Right renal pelvis (tissue), 4 donors: ENCODE measurements around the gene LYZL6. TPM values are rescaled to one million over a fixed set of nuclear protein-coding genes. Genes with fewer than 3 reads are reported as not detected.

ENCODE experiments used
- DNase-seq, 4 donors: peaks; one replicate each; pipeline ENCODE4 v3.0.0-alpha.2; 2013; ENCODE audit warnings: low read depth in 4 of 4, low spot score in 3 of 4, missing footprints in 1 of 4
- polyA plus RNA-seq, 4 donors: library from polyadenylated mRNA; unstranded; fragments of 120-200 nt; gene quantifications; one replicate each; pipeline ENCODE4 v1.2.1, GENCODE V29; 2013; ENCODE audit not compliant: insufficient read length in 4 of 4

The LYZL6 gene
- polyA plus RNA-seq, 4 donors: not detected

GRCh38 chr17:35889241-35889640 is 54.3 kb downstream of the LYZL6 start:
- no peak for DNase-seq

Other genes with a start within 250 kb of the LYZL6 start
- 10 to 100 TPM; 12.2 to 14.0 (median 12.5) TPM for gene RASL10B, start 212.1 kb downstream of the LYZL6 start, polyA plus RNA-seq
- gene GAS2L2, start 190.5 kb downstream of the LYZL6 start, polyA plus RNA-seq: under 1 TPM in 2 of 4 donors, not detected in 2; 0.05 to 0.07 TPM
- under 1 TPM in 3 of 4 donors, not detected in 1; 0.08 to 0.22 (median 0.20) TPM for gene C17orf50, start 182.8 kb downstream of the LYZL6 start, polyA plus RNA-seq
- gene MMP28, start 148.1 kb downstream of the LYZL6 start, polyA plus RNA-seq: 1 to 10 TPM; 1.3 to 2.2 (median 1.5) TPM
- 100 to 1,000 TPM; 194 to 227 (median 224) TPM for gene TAF15, start 134.2 kb downstream of the LYZL6 start, polyA plus RNA-seq
- gene HEATR9, start 74.8 kb downstream of the LYZL6 start, polyA plus RNA-seq: under 1 TPM in 2 of 4 donors, not detected in 2; 0.06 to 0.10 TPM
- gene CCL5, start 63.4 kb downstream of the LYZL6 start, polyA plus RNA-seq: 1 to 10 TPM in 3 of 4 donors, under 1 TPM in 1; 1.00 to 2.1 (median 1.5) TPM
- gene RDM1, start 12.9 kb downstream of the LYZL6 start, polyA plus RNA-seq: 1 to 10 TPM; 1.5 to 4.2 (median 2.7) TPM
- under 1 TPM; 0.09 to 0.39 (median 0.20) TPM for gene CCL16, start 37.8 kb upstream of the LYZL6 start, polyA plus RNA-seq
- 10 to 100 TPM; 15.2 to 27.2 (median 18.9) TPM for gene CCL14, start 43.0 kb upstream of the LYZL6 start, polyA plus RNA-seq
- gene CCL15, start 57.8 kb upstream of the LYZL6 start, polyA plus RNA-seq: 10 to 100 TPM in 1 of 4 donors, 1 to 10 TPM in 3; 7.7 to 10.0 (median 8.3) TPM
- gene CCL23, start 74.3 kb upstream of the LYZL6 start, polyA plus RNA-seq: under 1 TPM in 2 of 4 donors, not detected in 2; 0.35 to 0.48 TPM
- gene CCL18, start 120.6 kb upstream of the LYZL6 start, polyA plus RNA-seq: not detected
- 1 to 10 TPM in 3 of 4 donors, under 1 TPM in 1; 0.13 to 6.6 (median 3.5) TPM for gene CCL3, start 146.4 kb upstream of the LYZL6 start, polyA plus RNA-seq
- gene CCL4, start 160.1 kb upstream of the LYZL6 start, polyA plus RNA-seq: 1 to 10 TPM in 2 of 4 donors, under 1 TPM in 2; 0.38 to 3.2 (median 1.3) TPM
- gene TBC1D3B, start 232.9 kb upstream of the LYZL6 start, polyA plus RNA-seq: 1 to 10 TPM; 3.6 to 8.5 (median 6.5) TPM